ENCODE data around the gene THRA. TPM values are rescaled to one million over a fixed set of nuclear protein-coding genes. Genes with fewer than 3 reads are reported as not detected.

The THRA gene
- total RNA-seq, 4 donors from 2014 or later = 32.6 to 69.9 (median 48.9) TPM

- WGBS = 55% methylated on average over 14 of the region's 15 CpGs
- Histone ChIP-seq H3K36me3 (peaks cover 34% of the 10 kb centered on the region), H3K27ac (no peak overlapping the region), H3K4me1 (peaks cover 25% of the 10 kb centered on the region), H3K27me3 (no peaks in the 10 kb centered on the region), H3K4me3 (no peak overlapping the region), H3K9me3 (no peaks in the 10 kb centered on the region)
- TF ChIP-seq CTCF (IDR thresholded peaks at IDR 0.05) (no peak), POLR2AphosphoS5 (IDR thresholded peaks at IDR 0.05) (no peak)
- DNase-seq (ENCODE audit: low spot score in 2 of 2) = no peak
These were observed 45.2 kb upstream of the THRA start for GRCh38 chr17:40017422-40018080.

GRCh38 chr17:40018211-40019121 is 44.3 kb upstream of the THRA start:
- Histone ChIP-seq H3K36me3 (peaks cover 43% of the 10 kb centered on the region), H3K27me3 (no peaks in the 10 kb centered on the region), H3K4me1 (peaks cover 24% of the 10 kb centered on the region), H3K4me3 (no peak overlapping the region), H3K27ac (no peak overlapping the region), H3K9me3 (no peaks in the 10 kb centered on the region)
- DNase-seq (ENCODE audit: low spot score in 2 of 2) = no peak
- WGBS = 34% methylated on average over 11 of the region's 15 CpGs
- TF ChIP-seq CTCF (IDR thresholded peaks at IDR 0.05) (no peak), POLR2AphosphoS5 (IDR thresholded peaks at IDR 0.05) (no peak), EP300 (IDR thresholded peaks at IDR 0.05) (no peak), POLR2A (IDR thresholded peaks at IDR 0.05) (no peak)

GRCh38 chr17:40019140-40019991 is 43.4 kb upstream of the THRA start:
- H3K36me3 ChIP-seq = peaks cover 48% of the 10 kb centered on the region
- no peaks in the 10 kb centered on the region for H3K9me3 ChIP-seq
- peaks cover 15% of the 10 kb centered on the region for H3K4me1 ChIP-seq
- TF ChIP-seq EP300 (IDR thresholded peaks at IDR 0.05) (no peak), POLR2A (IDR thresholded peaks at IDR 0.05) (no peak), CTCF (IDR thresholded peaks at IDR 0.05) (no peak), POLR2AphosphoS5 (IDR thresholded peaks at IDR 0.05) (no peak)
- WGBS = 85% methylated on average over 15 of the region's 24 CpGs
- H3K27ac ChIP-seq = no peak overlapping the region
- no peak for DNase-seq (ENCODE audit: low spot score in 2 of 2)
- H3K4me3 ChIP-seq = no peak overlapping the region
- H3K27me3 ChIP-seq = no peaks in the 10 kb centered on the region

GRCh38 chr17:40020146-40020545 is 42.6 kb upstream of the THRA start:
- TF ChIP-seq POLR2AphosphoS5 (IDR thresholded peaks at IDR 0.05) = no peak
- TF ChIP-seq POLR2A (IDR thresholded peaks at IDR 0.05) = no peak
- TF ChIP-seq EP300 (IDR thresholded peaks at IDR 0.05) = no peak
- Histone ChIP-seq H3K4me3 (no peak overlapping the region), H3K27ac (no peak overlapping the region), H3K4me1 (peaks cover 11% of the 10 kb centered on the region), H3K36me3 (peaks cover 52% of the 10 kb centered on the region), H3K9me3 (no peaks in the 10 kb centered on the region), H3K27me3 (no peaks in the 10 kb centered on the region)
- DNase-seq (ENCODE audit: low spot score in 2 of 2) = no peak
- WGBS = 90% methylated on average over 13 of the region's 13 CpGs

- no peak for TF ChIP-seq POLR2AphosphoS5 (IDR thresholded peaks at IDR 0.05)
- no peak for TF ChIP-seq EP300 (IDR thresholded peaks at IDR 0.05)
- TF ChIP-seq POLR2A (IDR thresholded peaks at IDR 0.05) = no peak
- no peak for TF ChIP-seq CTCF (IDR thresholded peaks at IDR 0.05)
- WGBS = 44% methylated on average over 3 of the region's 9 CpGs
- no peak for DNase-seq (ENCODE audit: low spot score in 2 of 2)
- Histone ChIP-seq H3K4me3 (no peak overlapping the region), H3K27me3 (no peaks in the 10 kb centered on the region), H3K4me1 (peaks cover 19% of the 10 kb centered on the region), H3K9me3 (no peaks in the 10 kb centered on the region), H3K36me3 (peaks cover 62% of the 10 kb centered on the region), H3K27ac (no peak overlapping the region)
These were observed 41.3 kb upstream of the THRA start for GRCh38 chr17:40021451-40021971.

All from suprapubic skin (tissue), 4 donors.